Keratinocyte (primary cell): Measurements from ENCODE around the gene PHYHIPL. TPM values are rescaled to one million over a fixed set of nuclear protein-coding genes. Genes with fewer than 3 reads are reported as not detected.

Experiments used
- DNase-seq: peaks from one replicate; pipeline ENCODE4 v3.0.0-alpha.2; 2011; ENCODE audit warnings: low read depth, missing footprints, low spot score
- FAIRE-seq: peaks from 2 replicates; lab custom pipeline; 2011; peaks lifted over from hg19 to GRCh38; lab: Jason Lieb, UNC
- H2AFZ ChIP-seq: 2 replicates; pipeline ENCODE4 v1.6.0; 2012; ENCODE audit warnings: low read length, control low read depth, inconsistent platforms; ENCODE audit not compliant: control insufficient read depth
- H3K27ac ChIP-seq: 2 replicates; pipeline ENCODE4 v1.5.1; 2011; ENCODE audit warnings: low read length; ENCODE audit not compliant: control insufficient read depth, insufficient read depth
- H3K27me3 ChIP-seq: 3 replicates; pipeline ENCODE4 v1.6.0; 2011; ENCODE audit warnings: low read length; ENCODE audit not compliant: control insufficient read depth, insufficient read depth; ENCODE audit errors: extremely low read depth
- H3K36me3 ChIP-seq, 2 experiments: 2 replicates in 1 of 2; 3 replicates in 1 of 2; pipeline ENCODE4 v1.5.1; 2011; ENCODE audit warnings: low read length in 2 of 2, mild to moderate bottlenecking in 1 of 2; ENCODE audit not compliant: control insufficient read depth in 2 of 2, insufficient read depth in 2 of 2; ENCODE audit errors: extremely low read depth in 1 of 2
- H3K4me1 ChIP-seq: 3 replicates; pipeline ENCODE4 v1.5.1; 2011; ENCODE audit warnings: low read length; ENCODE audit not compliant: control insufficient read depth, insufficient read depth; ENCODE audit errors: extremely low read depth
- H3K4me2 ChIP-seq: 3 replicates; pipeline ENCODE4 v1.6.0; 2011; ENCODE audit warnings: low read depth, low read length; ENCODE audit not compliant: control insufficient read depth, insufficient read depth; ENCODE audit errors: extremely low read depth
- H3K4me3 ChIP-seq, 3 experiments: fragments of 200-600 bp in 1 of 3; sonication (generic) in 1 of 3; 2 replicates in 2 of 3; 3 replicates in 1 of 3; pipeline ENCODE4 v1.5.1; 2011 to 2016; ENCODE audit warnings: low read length in 3 of 3, mild to moderate bottlenecking in 3 of 3, control low read depth in 2 of 3, inconsistent platforms in 1 of 3, low read depth in 1 of 3, mixed read lengths in 1 of 3, mixed run types in 1 of 3, moderate library complexity in 1 of 3; ENCODE audit not compliant: control insufficient read depth in 2 of 3, insufficient read depth in 2 of 3; ENCODE audit errors: extremely low read depth in 1 of 3
- H3K79me2 ChIP-seq: 2 replicates; pipeline ENCODE4 v1.6.0; 2012; ENCODE audit warnings: low read length; ENCODE audit not compliant: control insufficient read depth, insufficient read depth
- H3K9ac ChIP-seq: 3 replicates; pipeline ENCODE4 v1.6.0; 2011; ENCODE audit warnings: low read length; ENCODE audit not compliant: control insufficient read depth, insufficient read depth; ENCODE audit errors: extremely low read depth
- H3K9me1 ChIP-seq: 3 replicates; pipeline ENCODE4 v1.6.0; 2011; ENCODE audit warnings: low read length; ENCODE audit not compliant: control insufficient read depth, insufficient read depth; ENCODE audit errors: extremely low read depth
- H3K9me3 ChIP-seq: 2 replicates; pipeline ENCODE4 v1.5.1; 2012; ENCODE audit warnings: low read depth, low read length; ENCODE audit not compliant: control insufficient read depth
- H4K20me1 ChIP-seq: 3 replicates; pipeline ENCODE4 v1.6.0; 2011; ENCODE audit warnings: low read length; ENCODE audit not compliant: control insufficient read depth, insufficient read depth; ENCODE audit errors: extremely low read depth
- CTCF ChIP-seq, 3 experiments: IDR thresholded peaks in 1 of 3; conservative IDR thresholded peaks in 1 of 3; optimal IDR thresholded peaks in 1 of 3; 2 replicates in 2 of 3; 3 replicates in 1 of 3; pipeline versions ENCODE3 to v1.5.1; 2011; ENCODE audit warnings: low read length in 3 of 3, mild to moderate bottlenecking in 3 of 3, moderate library complexity in 2 of 3, control low read depth in 1 of 3, inconsistent platforms in 1 of 3; ENCODE audit not compliant: insufficient read depth in 2 of 3; ENCODE audit errors: extremely low read depth in 1 of 3
- EZH2 ChIP-seq: IDR thresholded peaks from one replicate; pipeline ENCODE4 v1.6.1; 2012; ENCODE audit warnings: inconsistent platforms, mild to moderate bottlenecking, low read length, moderate library complexity
- dilution Hi-C: fragments of 300-500 bp; cut with MboI; formaldehyde crosslinking; loops from one replicate; pipeline ENCODE4 v1.7.0; 2020; ENCODE audit warnings: low sequenced_read_pairs; ENCODE audit not compliant: extremely low pct_ligation_motif_present
- polyA plus RNA-seq, 5 experiments: library from polyadenylated mRNA; depleted of rRNA in 3 of 5; stranded (reverse) in 3 of 5; stranded (forward) in 1 of 5; unstranded in 1 of 5; fragments of >200 nt; gene quantifications; 1 replicate in 1 of 5; 2 replicates in 3 of 5; 3 replicates in 1 of 5; pipeline versions ENCODE4 v1.2.1 to v1.2.3, GENCODE V29; 2011 to 2012; ENCODE audit warnings: missing spikeins in 2 of 5, low read depth in 1 of 5, low replicate concordance in 1 of 5

The PHYHIPL gene
- polyA plus RNA-seq, 1 donor (not counting 4 experiments of a cell fraction or from before 2014, with no cell fraction given) = 0.12 TPM

- Histone ChIP-seq H3K4me2 (no peak overlapping the region), H3K27ac (no peak overlapping the region), H4K20me1 (no peaks in the 10 kb centered on the region), H3K9me1 (no peaks in the 10 kb centered on the region), H3K36me3 (no peaks in the 10 kb centered on the region), H3K4me3 (no peak overlapping the region), H3K4me1 (peaks cover 16% of the 10 kb centered on the region), H3K79me2 (no peaks in the 10 kb centered on the region), H2AFZ (no peak overlapping the region), H3K9ac (no peak overlapping the region), H3K27me3 (peaks cover 18% of the 10 kb centered on the region), H3K9me3 (no peaks in the 10 kb centered on the region)
- DNase-seq (no peak), FAIRE-seq (no peak)
- TF ChIP-seq CTCF (optimal IDR thresholded peaks at IDR 0.05 in 1 of 3, IDR thresholded peaks at IDR 0.05 in 1 of 3, conservative IDR thresholded peaks at IDR 0.05 in 1 of 3; ENCODE audit: extremely low read depth in 1 of 3, insufficient read depth in 2 of 3, low read length in 3 of 3) = no peak
- dilution Hi-C loops = no loop called here
Observed at GRCh38 chr10:59172567-59172966, 3.9 kb upstream of the PHYHIPL start.

GRCh38 chr10:59173414-59173813 is 3.0 kb upstream of the PHYHIPL start:
- no peak overlapping the region for H3K4me3 ChIP-seq
- H3K9ac ChIP-seq = no peak overlapping the region
- peaks cover 17% of the 10 kb centered on the region for H3K4me1 ChIP-seq
- H3K9me1 ChIP-seq = no peaks in the 10 kb centered on the region
- no peaks in the 10 kb centered on the region for H3K79me2 ChIP-seq
- no peak overlapping the region for H2AFZ ChIP-seq
- H4K20me1 ChIP-seq = no peaks in the 10 kb centered on the region
- no peaks in the 10 kb centered on the region for H3K9me3 ChIP-seq
- peaks cover 18% of the 10 kb centered on the region for H3K27me3 ChIP-seq
- no peak overlapping the region for H3K27ac ChIP-seq
- dilution Hi-C loops = no loop called here
- no peaks in the 10 kb centered on the region for H3K36me3 ChIP-seq
- DNase-seq = peak; percentile 33
- peak; percentile 29 for FAIRE-seq
- no peak for TF ChIP-seq CTCF (optimal IDR thresholded peaks at IDR 0.05 in 1 of 3, IDR thresholded peaks at IDR 0.05 in 1 of 3, conservative IDR thresholded peaks at IDR 0.05 in 1 of 3; ENCODE audit: extremely low read depth in 1 of 3, insufficient read depth in 2 of 3, low read length in 3 of 3)
- no peak for TF ChIP-seq EZH2
- peak overlapping the region; percentile 0 for H3K4me2 ChIP-seq
